ENCODE measurements around the gene PNLIPRP2. TPM values are rescaled to one million over a fixed set of nuclear protein-coding genes. Genes with fewer than 3 reads are reported as not detected.

Gene PNLIPRP2
- total RNA-seq, 1 experiment from 2014 or later: 0.24 TPM

DNA sequence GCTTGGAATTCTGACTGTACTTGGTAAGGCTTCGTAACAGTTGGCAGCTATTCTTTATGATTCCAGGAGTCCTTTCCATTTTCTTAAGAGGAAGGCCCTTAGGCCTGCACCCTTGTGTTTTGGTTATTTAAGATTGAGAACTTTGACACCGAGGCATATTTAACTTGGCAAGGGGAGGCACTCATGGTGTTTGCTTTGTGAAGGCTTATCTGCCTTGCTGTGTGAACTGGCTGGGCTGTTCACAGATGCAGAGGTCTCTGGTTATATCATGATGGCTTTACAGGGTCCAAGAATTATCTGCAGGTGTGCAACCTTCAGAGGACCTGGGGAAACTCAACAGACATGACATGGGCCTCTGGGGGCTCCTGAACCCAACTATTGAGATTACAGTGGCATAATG is 30.8 kb upstream of the PNLIPRP2 start:
- H2AK5ac ChIP-seq (ENCODE audit: insufficient read length, low read length): no peak overlapping the region
- DNase-seq: no peak
- H3K4ac ChIP-seq (ENCODE audit: low read depth, low read length): no peak overlapping the region
- H3K56ac ChIP-seq (ENCODE audit: insufficient read length, low read depth, low read length): no peak overlapping the region
- no peak overlapping the region for H2BK12ac ChIP-seq (ENCODE audit: insufficient read length, low read depth, low read length)
- H3K9ac ChIP-seq (ENCODE audit: extremely low read depth, insufficient read length, low read length): no peak overlapping the region
- H3K4me1 ChIP-seq (ENCODE audit: insufficient read depth, low read length): no peaks in the 10 kb centered on the region
- Mint-ChIP-seq H3K9me3 (no peaks in the 10 kb centered on the region; a peak in 1 of 5 replicates), H3K4me3 (no peak overlapping the region), H3K27ac (no peak overlapping the region), H3K4me1 (no peaks in the 10 kb centered on the region), H3K36me3 (ENCODE audit: insufficient read depth in 1 of 3, low read depth in 3 of 3) (no peaks in the 10 kb centered on the region), H3K27me3 (ENCODE audit: low read depth) (no peaks in the 10 kb centered on the region; the same call in none of the 2 replicates)
- no peaks in the 10 kb centered on the region for H3K27me3 ChIP-seq (ENCODE audit: insufficient read depth, low read length)
- no peak overlapping the region for H3T11ph ChIP-seq (ENCODE audit: low read length)
- no peak overlapping the region for H3K18ac ChIP-seq (ENCODE audit: insufficient read length, low read depth, low read length)
- H2BK120ac ChIP-seq (ENCODE audit: low read depth, low read length, poor library complexity, severe bottlenecking): no peak overlapping the region
- H3K23ac ChIP-seq (ENCODE audit: insufficient read length, low read depth, low read length): no peak overlapping the region
- H4K5ac ChIP-seq (ENCODE audit: insufficient read length, low read depth, low read length): no peak overlapping the region
- no peak overlapping the region for H2BK20ac ChIP-seq (ENCODE audit: low read depth, low read length, poor library complexity, severe bottlenecking)
- TF ChIP-seq, protein P1, sequence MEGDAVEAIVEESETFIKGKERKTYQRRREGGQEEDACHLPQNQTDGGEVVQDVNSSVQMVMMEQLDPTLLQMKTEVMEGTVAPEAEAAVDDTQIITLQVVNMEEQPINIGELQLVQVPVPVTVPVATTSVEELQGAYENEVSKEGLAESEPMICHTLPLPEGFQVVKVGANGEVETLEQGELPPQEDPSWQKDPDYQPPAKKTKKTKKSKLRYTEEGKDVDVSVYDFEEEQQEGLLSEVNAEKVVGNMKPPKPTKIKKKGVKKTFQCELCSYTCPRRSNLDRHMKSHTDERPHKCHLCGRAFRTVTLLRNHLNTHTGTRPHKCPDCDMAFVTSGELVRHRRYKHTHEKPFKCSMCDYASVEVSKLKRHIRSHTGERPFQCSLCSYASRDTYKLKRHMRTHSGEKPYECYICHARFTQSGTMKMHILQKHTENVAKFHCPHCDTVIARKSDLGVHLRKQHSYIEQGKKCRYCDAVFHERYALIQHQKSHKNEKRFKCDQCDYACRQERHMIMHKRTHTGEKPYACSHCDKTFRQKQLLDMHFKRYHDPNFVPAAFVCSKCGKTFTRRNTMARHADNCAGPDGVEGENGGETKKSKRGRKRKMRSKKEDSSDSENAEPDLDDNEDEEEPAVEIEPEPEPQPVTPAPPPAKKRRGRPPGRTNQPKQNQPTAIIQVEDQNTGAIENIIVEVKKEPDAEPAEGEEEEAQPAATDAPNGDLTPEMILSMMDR (conservative IDR thresholded peaks at IDR 0.05): no peak
- H4K8ac ChIP-seq (replicated peaks; ENCODE audit: insufficient read length, low read depth, low read length): no peak overlapping the region
- H3K9me3 ChIP-seq (ENCODE audit: control insufficient read depth, low read depth, low read length): no peaks in the 10 kb centered on the region
- no peak overlapping the region for H3K27ac ChIP-seq (ENCODE audit: insufficient read length, low read depth, low read length)
- H3K79me2 ChIP-seq (ENCODE audit: insufficient read depth, low read length): no peaks in the 10 kb centered on the region
- no peak overlapping the region for H3K14ac ChIP-seq (ENCODE audit: insufficient read depth, low read length)
- no peak overlapping the region for H2AFZ ChIP-seq (ENCODE audit: low read length)
- no peaks in the 10 kb centered on the region for H3K23me2 ChIP-seq (ENCODE audit: insufficient read length, low read depth, low read length, poor library complexity, severe bottlenecking)
- no CpG with 5 or more reads among the region's 2 CpGs for WGBS (ENCODE audit: extremely low coverage, insufficient read length, low lambda C conversion rate)
- H4K91ac ChIP-seq (ENCODE audit: insufficient read length, low read depth, low read length): no peak overlapping the region
- no peaks in the 10 kb centered on the region for H4K20me1 ChIP-seq (ENCODE audit: control insufficient read depth, insufficient read depth, insufficient read length)
- no peak overlapping the region for H2BK5ac ChIP-seq (ENCODE audit: insufficient read length, low read length)
- H2BK15ac ChIP-seq (ENCODE audit: low read depth, low read length): no peak overlapping the region
- H3K79me1 ChIP-seq (ENCODE audit: insufficient read depth, low read depth, low read length, poor library complexity, severe bottlenecking): no peaks in the 10 kb centered on the region
- no peak overlapping the region for H3K4me2 ChIP-seq (ENCODE audit: insufficient read depth, insufficient read length, low read length)
